MM.1S (cell line): Measurements from ENCODE around the gene OR14C36.

Experiments used
- EZH2 ChIP-seq: fragments of 300-600 bp; sonication (generic); optimal IDR thresholded peaks from 2 replicates; pipeline ENCODE3; 2017; ENCODE audit warnings: low read depth, mild to moderate bottlenecking, antibody characterized with exemption, low read length, mixed read lengths
- EZH2phosphoT487 ChIP-seq: fragments of 300-600 bp; sonication (generic); IDR thresholded peaks from 2 replicates; pipeline ENCODE4 v1.6.1; 2018; ENCODE audit warnings: antibody characterized with exemption, low read length
- TF ChIP-seq, protein P1 (sequence below): fragments of 300-600 bp; sonication (generic); IDR thresholded peaks from 2 replicates; pipeline ENCODE4 v1.5.1; 2016; ENCODE audit warnings: antibody characterized with exemption, low read length, mixed read lengths

DNA sequence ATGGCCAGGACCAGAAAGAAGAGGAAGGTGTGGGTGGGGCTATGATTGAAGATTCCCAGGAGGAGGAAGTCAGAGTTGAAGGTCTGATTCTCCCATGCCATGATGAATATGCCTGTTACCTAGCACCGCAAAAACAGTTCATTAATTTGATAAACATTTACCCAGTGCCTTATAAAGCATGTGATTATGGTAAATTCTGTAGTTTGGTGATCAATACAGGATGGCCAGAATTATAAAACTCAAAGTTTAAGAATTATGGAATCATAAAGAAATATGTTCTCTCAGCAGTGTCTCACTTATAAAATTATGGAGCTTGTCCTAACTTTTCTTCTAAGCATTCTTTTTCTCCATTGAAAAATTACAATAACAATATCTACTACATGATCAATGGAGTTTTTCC lies 24.1 kb upstream of the OR14C36 start, which contains the start of gene OR2M7:
- TF ChIP-seq, protein P1, sequence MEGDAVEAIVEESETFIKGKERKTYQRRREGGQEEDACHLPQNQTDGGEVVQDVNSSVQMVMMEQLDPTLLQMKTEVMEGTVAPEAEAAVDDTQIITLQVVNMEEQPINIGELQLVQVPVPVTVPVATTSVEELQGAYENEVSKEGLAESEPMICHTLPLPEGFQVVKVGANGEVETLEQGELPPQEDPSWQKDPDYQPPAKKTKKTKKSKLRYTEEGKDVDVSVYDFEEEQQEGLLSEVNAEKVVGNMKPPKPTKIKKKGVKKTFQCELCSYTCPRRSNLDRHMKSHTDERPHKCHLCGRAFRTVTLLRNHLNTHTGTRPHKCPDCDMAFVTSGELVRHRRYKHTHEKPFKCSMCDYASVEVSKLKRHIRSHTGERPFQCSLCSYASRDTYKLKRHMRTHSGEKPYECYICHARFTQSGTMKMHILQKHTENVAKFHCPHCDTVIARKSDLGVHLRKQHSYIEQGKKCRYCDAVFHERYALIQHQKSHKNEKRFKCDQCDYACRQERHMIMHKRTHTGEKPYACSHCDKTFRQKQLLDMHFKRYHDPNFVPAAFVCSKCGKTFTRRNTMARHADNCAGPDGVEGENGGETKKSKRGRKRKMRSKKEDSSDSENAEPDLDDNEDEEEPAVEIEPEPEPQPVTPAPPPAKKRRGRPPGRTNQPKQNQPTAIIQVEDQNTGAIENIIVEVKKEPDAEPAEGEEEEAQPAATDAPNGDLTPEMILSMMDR, result no peak
- TF ChIP-seq EZH2phosphoT487 (no peak), EZH2 (no peak)
